Kidney epithelial cell (primary cell): ENCODE measurements around the gene MACROD2. TPM values are rescaled to one million over a fixed set of nuclear protein-coding genes. Genes with fewer than 3 reads are reported as not detected.

ENCODE experiments used
- DNase-seq: peaks from one replicate; pipeline ENCODE4 v3.0.0-alpha.2; 2010; ENCODE audit warnings: low read depth
- H3K27me3 ChIP-seq: 2 replicates; pipeline ENCODE4 v1.6.0; 2011; ENCODE audit warnings: low read length; ENCODE audit not compliant: control insufficient read depth, insufficient read depth
- H3K36me3 ChIP-seq: 2 replicates; pipeline ENCODE4 v1.5.1; 2011; ENCODE audit warnings: low read length; ENCODE audit not compliant: control insufficient read depth, insufficient read depth
- H3K4me3 ChIP-seq: 2 replicates; pipeline ENCODE4 v1.5.1; 2011; ENCODE audit warnings: low read depth, mild to moderate bottlenecking, control low read depth, low read length
- CTCF ChIP-seq: IDR thresholded peaks from 2 replicates; pipeline ENCODE4 v1.5.1; 2011; ENCODE audit warnings: mild to moderate bottlenecking, moderate library complexity, low read length, control low read depth, inconsistent platforms; ENCODE audit not compliant: insufficient read depth, poor library complexity, severe bottlenecking
- total RNA-seq: library from RNA; depleted of rRNA; stranded (reverse); fragments of >200 nt; gene quantifications from 2 replicates; pipeline ENCODE4 v1.2.3, GENCODE V29; 2015

The MACROD2 gene
- total RNA-seq, 1 donor from 2014 or later, result 0.79 TPM

DNA sequence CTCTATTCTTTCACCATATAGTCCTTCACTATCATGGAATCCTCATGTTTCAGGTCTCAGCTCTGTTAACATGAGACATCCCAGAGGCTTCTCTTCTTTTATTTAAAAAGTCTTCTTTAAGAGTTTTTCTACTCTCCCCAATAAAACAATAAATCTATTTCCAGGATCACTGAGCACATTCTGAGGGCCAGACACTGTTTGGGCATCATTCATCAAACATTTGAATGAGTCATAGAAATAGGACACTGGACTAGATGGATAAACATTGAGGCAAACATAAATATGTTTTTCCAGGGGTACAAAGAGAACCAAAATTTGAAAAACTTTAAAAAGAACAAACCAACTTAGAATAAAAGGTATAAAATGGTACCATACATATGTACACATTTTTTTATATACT, 2023.6 kb downstream of the MACROD2 start:
- no peaks in the 10 kb centered on the region for H3K36me3 ChIP-seq
- no peak overlapping the region for H3K4me3 ChIP-seq
- DNase-seq, result no peak
- TF ChIP-seq CTCF, result no peak
- H3K27me3 ChIP-seq, result no peaks in the 10 kb centered on the region

DNA sequence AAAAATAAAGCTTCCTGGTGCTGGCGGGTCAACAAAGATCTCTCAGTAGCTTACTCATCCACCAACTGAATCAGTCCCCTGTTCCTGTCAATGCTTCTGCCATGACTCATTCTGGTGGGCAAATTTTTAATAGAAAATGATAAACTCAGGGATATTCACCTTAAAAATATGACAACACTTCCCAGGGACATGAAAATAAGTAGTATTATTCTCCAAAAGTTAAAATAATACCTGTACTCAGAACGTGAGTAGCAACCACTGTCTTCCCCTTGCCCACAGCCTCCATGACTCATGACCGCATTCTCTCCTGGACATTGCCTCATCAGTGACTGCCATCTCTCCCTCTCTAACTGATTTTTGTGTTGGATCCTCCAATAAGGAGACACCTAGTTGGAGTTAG, 2025.7 kb downstream of the MACROD2 start:
- no peak for TF ChIP-seq CTCF
- DNase-seq, result peak; percentile 49

GRCh38 chr20:16025084-16025483, 2029.8 kb downstream of the MACROD2 start:
- no peak for DNase-seq
- no peak for TF ChIP-seq CTCF
- Histone ChIP-seq H3K27me3 (no peaks in the 10 kb centered on the region), H3K36me3 (no peaks in the 10 kb centered on the region), H3K4me3 (no peak overlapping the region)

More for the DNA sequence above, 2025.7 kb downstream of the MACROD2 start:
- no peak overlapping the region for H3K4me3 ChIP-seq
- no peaks in the 10 kb centered on the region for H3K36me3 ChIP-seq
- H3K27me3 ChIP-seq, result no peaks in the 10 kb centered on the region

DNA sequence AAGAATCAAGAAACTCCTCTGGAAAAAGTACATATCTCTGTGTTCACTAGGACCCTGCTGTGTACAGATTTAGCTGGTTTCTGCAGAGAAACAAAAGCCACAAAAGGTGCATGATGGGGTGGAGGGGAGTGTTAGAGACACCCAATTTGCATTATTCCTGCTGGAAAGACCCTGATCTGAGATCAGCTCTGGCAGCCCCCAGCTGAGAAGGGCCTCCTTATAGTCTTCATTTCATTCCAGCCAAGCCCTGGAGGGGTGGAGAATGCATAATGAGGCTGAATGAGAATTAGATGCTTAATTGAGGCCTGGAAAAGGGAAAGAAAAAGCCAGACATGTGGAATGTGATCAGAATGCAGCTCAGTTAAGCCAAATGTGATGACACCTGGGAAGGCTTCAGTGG, 2032.4 kb downstream of the MACROD2 start:
- DNase-seq, result no peak
- Histone ChIP-seq H3K36me3 (no peaks in the 10 kb centered on the region), H3K4me3 (no peak overlapping the region), H3K27me3 (no peaks in the 10 kb centered on the region)
- TF ChIP-seq CTCF, result no peak

- no peak for DNase-seq
- no peak for TF ChIP-seq CTCF
- no peaks in the 10 kb centered on the region for H3K27me3 ChIP-seq
- no peak overlapping the region for H3K4me3 ChIP-seq
- no peaks in the 10 kb centered on the region for H3K36me3 ChIP-seq
These were observed 2033.6 kb downstream of the MACROD2 start for GRCh38 chr20:16028923-16029322.

GRCh38 chr20:16030253-16030652, 2034.9 kb downstream of the MACROD2 start:
- no peak for TF ChIP-seq CTCF
- Histone ChIP-seq H3K27me3 (no peaks in the 10 kb centered on the region), H3K36me3 (no peaks in the 10 kb centered on the region), H3K4me3 (no peak overlapping the region)
- DNase-seq, result no peak
